ENCODE data around the gene PRRG3. TPM values are rescaled to one million over a fixed set of nuclear protein-coding genes. Genes with fewer than 3 reads are reported as not detected.

The PRRG3 gene
- total RNA-seq, 1 experiment from 2014 or later = not detected

GRCh38 chrX:151698485-151698884 is 3.2 kb downstream of the PRRG3 start (continued):
- TF ChIP-seq CEBPB (IDR thresholded peaks at IDR 0.05; ENCODE audit: low read depth) = no peak

DNA sequence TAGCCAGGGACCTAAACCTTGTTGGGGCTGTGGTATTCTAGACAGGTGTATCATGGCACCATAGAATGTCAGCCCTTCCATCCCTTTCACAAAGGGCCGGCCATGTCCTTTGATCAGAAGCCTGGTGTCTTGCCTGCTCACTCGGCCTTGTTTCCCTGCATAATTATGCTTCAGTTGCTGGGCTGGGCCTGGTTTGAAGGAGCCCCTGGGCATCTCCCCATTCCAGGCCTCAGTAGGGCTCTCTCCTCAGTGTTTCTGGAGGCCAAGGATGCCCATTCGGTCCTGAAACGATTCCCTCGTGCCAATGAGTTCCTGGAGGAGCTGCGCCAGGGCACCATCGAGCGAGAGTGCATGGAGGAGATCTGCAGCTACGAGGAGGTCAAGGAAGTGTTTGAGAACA is 4.5 kb downstream of the PRRG3 start:
- Histone ChIP-seq H4K20me1 (ENCODE audit: insufficient read depth) (no peaks in the 10 kb centered on the region), H3K27ac (ENCODE audit: low read depth, low read length) (no peak overlapping the region), H3K4me1 (ENCODE audit: control insufficient read depth in 1 of 2, insufficient read depth in 2 of 2, low read length in 2 of 2) (no peaks in the 10 kb centered on the region), H3K9ac (ENCODE audit: low read length) (no peak overlapping the region), H3K27me3 (ENCODE audit: insufficient read depth, low read length) (no peaks in the 10 kb centered on the region), H2AFZ (ENCODE audit: low read depth, low read length, poor library complexity, severe bottlenecking) (no peak overlapping the region), H3K4me3 (replicated peaks in 1 of 2; ENCODE audit: low read depth in 1 of 2, low read length in 2 of 2) (no peak overlapping the region), H3K9me2 (ENCODE audit: insufficient read depth) (no peaks in the 10 kb centered on the region), H3K4me2 (ENCODE audit: low read length) (no peak overlapping the region), H3K9me3 (ENCODE audit: control insufficient read depth in 1 of 2, insufficient read depth in 1 of 2, low read depth in 1 of 2, low read length in 2 of 2) (no peaks in the 10 kb centered on the region), H3K36me3 (ENCODE audit: control insufficient read depth in 1 of 2, insufficient read depth in 2 of 2, low read length in 2 of 2) (no peaks in the 10 kb centered on the region), H3K79me2 (ENCODE audit: insufficient read depth, low read length) (no peaks in the 10 kb centered on the region)
- ATAC-seq (no peak), DNase-seq (ENCODE audit: low read depth, low spot score) (no peak)
- ChIA-PET CTCF (no interaction called here), POLR2A (no interaction called here), RAD21 (ENCODE audit: low non-redundant PET in 1 of 2, low total read pairs in 2 of 2, uncharacterized antibody in 2 of 2, unreplicated experiment in 2 of 2) (no interaction called here)
- intact Hi-C loops (cut with micrococcal nuclease) = no loop called here
- TF ChIP-seq FOSL1 (IDR thresholded peaks at IDR 0.05; ENCODE audit: low read depth) = no peak
- no peak for TF ChIP-seq ZBTB33 (IDR thresholded peaks at IDR 0.05; ENCODE audit: extremely low read depth, insufficient replicate concordance, low read length)
- no peak for TF ChIP-seq SRF (IDR thresholded peaks at IDR 0.05; ENCODE audit: low read depth)
- no peak for TF ChIP-seq EZH2phosphoT487 (IDR thresholded peaks at IDR 0.05; ENCODE audit: borderline replicate concordance)
- no peak for TF ChIP-seq CBX3 (IDR thresholded peaks at IDR 0.05; ENCODE audit: low read depth)
- no peak for TF ChIP-seq CTCF (IDR thresholded peaks at IDR 0.05 in 2 of 3, conservative IDR thresholded peaks at IDR 0.05 in 1 of 3; ENCODE audit: borderline replicate concordance in 1 of 3, insufficient read depth in 1 of 3, low read depth in 2 of 3, low read length in 2 of 3)
- no TSS peak for BruUV-seq (replicated peaks)
